IMR-90 (cell line): ENCODE data around the gene RHOBTB1. TPM values are rescaled to one million over a fixed set of nuclear protein-coding genes. Genes with fewer than 3 reads are reported as not detected.

Experiments used
- ATAC-seq: fragments of 200-7000 bp; cut with Tn5 transposase; 2 replicates; pipeline ENCODE4 v1.9.1; 2020; ENCODE audit warnings: low read depth, mild to moderate bottlenecking, moderate library complexity
- BruUV-seq: library from RNA; stranded (reverse); fragments of 400-500 nt; replicated peaks from 2 replicates; lab custom pipeline; 2021; lab: Mats Ljungman, UMichigan
- CTCF ChIA-PET: fragments of 300-600 bp; formaldehyde crosslinking; extraction: SDS; loops from one replicate; lab custom pipeline; 2021; ENCODE audit warnings: antibody characterized with exemption; lab: Yijun Ruan, JAX
- POLR2A ChIA-PET: fragments of 300-600 bp; sonication (Branson Sonifier 250); formaldehyde crosslinking; loops from one replicate; lab custom pipeline; 2022; ENCODE audit warnings: antibody characterized with exemption; ENCODE audit not compliant: unreplicated experiment; lab: Charles Lee
- DNase-seq: peaks from one replicate; pipeline ENCODE4 v3.0.0; 2013
- H2AFZ ChIP-seq: replicated peaks from 2 replicates; pipeline ENCODE3; 2013; ENCODE audit warnings: low read length, mild to moderate bottlenecking; ENCODE audit not compliant: poor library complexity
- H2AK5ac ChIP-seq: 2 replicates; pipeline ENCODE4 v1.6.1; 2013; ENCODE audit warnings: low read depth, low read length, inconsistent platforms
- H2AK9ac ChIP-seq: replicated peaks from 2 replicates; pipeline ENCODE3; 2013; ENCODE audit warnings: mild to moderate bottlenecking, low read depth, low read length, moderate library complexity; ENCODE audit not compliant: poor library complexity
- H2BK120ac ChIP-seq: 2 replicates; pipeline ENCODE4 v1.6.1; 2013; ENCODE audit warnings: low read depth, low read length, inconsistent platforms
- H2BK15ac ChIP-seq: 3 replicates; pipeline ENCODE4 v1.6.1; 2013; ENCODE audit warnings: low read depth, low read length, inconsistent platforms
- H2BK20ac ChIP-seq: 2 replicates; pipeline ENCODE4 v1.6.1; 2013; ENCODE audit warnings: low read depth, mild to moderate bottlenecking, inconsistent platforms, low read length, moderate library complexity
- H2BK5ac ChIP-seq: 2 replicates; pipeline ENCODE4 v1.6.1; 2013; ENCODE audit warnings: mild to moderate bottlenecking, low read depth, low read length, inconsistent platforms; ENCODE audit not compliant: poor library complexity, severe bottlenecking
- H3K14ac ChIP-seq: replicated peaks from 2 replicates; pipeline ENCODE4 v1.6.1; 2013; ENCODE audit warnings: low read depth, low read length, inconsistent platforms
- H3K18ac ChIP-seq: 2 replicates; pipeline ENCODE4 v1.6.1; 2013; ENCODE audit warnings: low read depth, low read length, control low read depth
- H3K23ac ChIP-seq: 2 replicates; pipeline ENCODE4 v1.6.1; 2013; ENCODE audit warnings: low read depth, low read length, inconsistent platforms
- H3K27ac ChIP-seq: 2 replicates; pipeline ENCODE4 v1.5.1; 2013; ENCODE audit warnings: mild to moderate bottlenecking, control low read depth, low read length; ENCODE audit not compliant: insufficient read depth
- H3K27me3 ChIP-seq: 2 replicates; pipeline ENCODE4 v1.6.1; 2013; ENCODE audit warnings: low read length; ENCODE audit not compliant: control insufficient read depth, insufficient read depth
- H3K36me3 ChIP-seq: 2 replicates; pipeline ENCODE4 v1.6.1; 2013; ENCODE audit warnings: low read length, mixed read lengths; ENCODE audit not compliant: control insufficient read depth, insufficient read depth
- H3K4ac ChIP-seq: 2 replicates; pipeline ENCODE4 v1.6.1; 2013; ENCODE audit warnings: low read depth, low read length, inconsistent platforms
- H3K4me1 ChIP-seq: 2 replicates; pipeline ENCODE4 v1.6.1; 2013; ENCODE audit warnings: low read length, mixed read lengths; ENCODE audit not compliant: control insufficient read depth, insufficient read depth
- H3K4me2 ChIP-seq: 2 replicates; pipeline ENCODE4 v1.6.1; 2013; ENCODE audit warnings: low read depth, mild to moderate bottlenecking, control low read depth, low read length, moderate library complexity
- H3K4me3 ChIP-seq: 2 replicates; pipeline ENCODE4 v1.5.1; 2013; ENCODE audit warnings: low read depth, mild to moderate bottlenecking, control low read depth, low read length, moderate library complexity; ENCODE audit not compliant: insufficient read depth
- H3K56ac ChIP-seq: 2 replicates; pipeline ENCODE4 v1.6.1; 2013; ENCODE audit warnings: low read length, inconsistent platforms; ENCODE audit not compliant: insufficient read depth; ENCODE audit errors: extremely low read depth
- H3K79me1 ChIP-seq, 2 experiments: 2 replicates each; pipeline ENCODE4 v1.6.1; 2013; ENCODE audit warnings: low read length in 2 of 2, inconsistent platforms in 1 of 2, low read depth in 1 of 2
- H3K9ac ChIP-seq: 2 replicates; pipeline ENCODE4 v1.6.1; 2013; ENCODE audit warnings: low read depth, low read length, control low read depth
- H3K9me1 ChIP-seq: 2 replicates; pipeline ENCODE4 v1.6.1; 2013; ENCODE audit warnings: low read length, inconsistent platforms; ENCODE audit not compliant: insufficient read depth
- H3K9me3 ChIP-seq: 2 replicates; pipeline ENCODE4 v1.6.1; 2013; ENCODE audit warnings: low read length; ENCODE audit not compliant: control insufficient read depth, insufficient read depth
- H4K20me1 ChIP-seq: 2 replicates; pipeline ENCODE4 v1.6.1; 2013; ENCODE audit warnings: low read length, inconsistent platforms; ENCODE audit not compliant: insufficient read depth
- H4K5ac ChIP-seq: 2 replicates; pipeline ENCODE4 v1.6.1; 2013; ENCODE audit warnings: mild to moderate bottlenecking, low read depth, low read length, control low read depth
- H4K8ac ChIP-seq, 2 experiments: 2 replicates each; pipeline ENCODE4 v1.6.1; 2013; ENCODE audit warnings: low read depth in 2 of 2, low read length in 2 of 2, control low read depth in 1 of 2, inconsistent platforms in 1 of 2
- H4K91ac ChIP-seq: 2 replicates; pipeline ENCODE4 v1.6.1; 2013; ENCODE audit warnings: low read depth, low read length, inconsistent platforms; ENCODE audit not compliant: insufficient read depth
- BHLHE40 ChIP-seq: fragments of 150-350 bp; IDR thresholded peaks from 2 replicates; pipeline ENCODE4 v1.6.1; 2016; ENCODE audit warnings: mild to moderate bottlenecking, low read depth, low read length
- CEBPB ChIP-seq: IDR thresholded peaks from 2 replicates; pipeline ENCODE4 v1.6.1; 2012; ENCODE audit warnings: low read depth, low read length, improper control_type of control experiment
- CHD1 ChIP-seq: IDR thresholded peaks from 2 replicates; pipeline ENCODE4 v1.6.1; 2012; ENCODE audit warnings: low read depth, low read length, improper control_type of control experiment
- CTCF ChIP-seq: conservative IDR thresholded peaks from 2 replicates; pipeline ENCODE4 v1.5.1; 2012; ENCODE audit warnings: mild to moderate bottlenecking, low read depth, low read length, improper control_type of control experiment
- ELK1 ChIP-seq: fragments of 150-350 bp; IDR thresholded peaks from 2 replicates; pipeline ENCODE4 v1.6.1; 2016; ENCODE audit warnings: low read depth, mild to moderate bottlenecking, low read length, moderate library complexity, borderline replicate concordance
- MAFK ChIP-seq: IDR thresholded peaks from 2 replicates; pipeline ENCODE4 v1.6.1; 2012; ENCODE audit warnings: low read depth, low read length, improper control_type of control experiment
- MXI1 ChIP-seq: IDR thresholded peaks from 2 replicates; pipeline ENCODE4 v1.6.1; 2012; ENCODE audit warnings: low read depth, mild to moderate bottlenecking, low read length, moderate library complexity, borderline replicate concordance
- NFE2L2 ChIP-seq: fragments of 150-350 bp; IDR thresholded peaks from 2 replicates; pipeline ENCODE4 v1.6.1; 2016; ENCODE audit warnings: low read depth, mild to moderate bottlenecking, low read length
- POLR2A ChIP-seq: IDR thresholded peaks from 2 replicates; pipeline ENCODE4 v1.6.1; 2012; ENCODE audit warnings: mild to moderate bottlenecking, low read depth, low read length
- RAD21 ChIP-seq: IDR thresholded peaks from 2 replicates; pipeline ENCODE4 v1.6.1; 2012; ENCODE audit warnings: low read length, improper control_type of control experiment
- RCOR1 ChIP-seq: IDR thresholded peaks from 2 replicates; pipeline ENCODE4 v1.6.1; 2012; ENCODE audit warnings: mild to moderate bottlenecking, low read length, improper control_type of control experiment; ENCODE audit not compliant: insufficient replicate concordance
- RFX5 ChIP-seq: IDR thresholded peaks from 2 replicates; pipeline ENCODE4 v1.8.0; 2012; ENCODE audit warnings: low read depth, mild to moderate bottlenecking, low read length, moderate library complexity
- USF2 ChIP-seq: fragments of 150-350 bp; IDR thresholded peaks from 2 replicates; pipeline ENCODE4 v1.6.1; 2017; ENCODE audit warnings: mild to moderate bottlenecking, antibody characterized with exemption, low read length, low read depth
- WGBS, 2 experiments: methylation state at CpG; one replicate each; pipeline versions ENCODE4 v1.1.5 to v1.1.7; 2013; ENCODE audit warnings: missing lambda C conversion rate in 2 of 2; ENCODE audit not compliant: insufficient read length in 1 of 2; ENCODE audit errors: extremely low coverage in 2 of 2; 5-methylcytosine and 5-hydroxymethylcytosine counted together
- dilution Hi-C: fragments of 300-500 bp; cut with HindIII; formaldehyde crosslinking; loops from one replicate; pipeline ENCODE4 v1.14.3; 2018; ENCODE audit warnings: low sequenced_read_pairs; ENCODE audit not compliant: unreplicated experiment
- in situ Hi-C: fragments of 300-500 bp; cut with MboI; formaldehyde crosslinking; loops from 3 replicates; pipeline ENCODE4 v1.14.3; 2019; ENCODE audit warnings: low sequenced_read_pairs, inconsistent platforms, mixed read lengths
- intact Hi-C: fragments of 100-400 bp; cut with micrococcal nuclease; formaldehyde crosslinking; loops from 2 replicates; pipeline ENCODE4 v1.10.0; 2022
- polyA plus RNA-seq, 3 experiments: library from polyadenylated mRNA; depleted of rRNA; stranded (reverse); fragments of >200 nt; gene quantifications; 2 replicates each; pipeline ENCODE4 v1.2.3, GENCODE V29; 2012; ENCODE audit warnings: low replicate concordance in 1 of 3
- total RNA-seq: library from RNA; depleted of rRNA; stranded (reverse); fragments of >200 nt; gene quantifications from 2 replicates; pipeline ENCODE4 v1.2.3, GENCODE V29; 2012

RHOBTB1 gene
- total and polyA plus RNA-seq, 2 of the 4 experiments (the other 2 are of a cell fraction), result 8.9 to 15.2 TPM

DNA sequence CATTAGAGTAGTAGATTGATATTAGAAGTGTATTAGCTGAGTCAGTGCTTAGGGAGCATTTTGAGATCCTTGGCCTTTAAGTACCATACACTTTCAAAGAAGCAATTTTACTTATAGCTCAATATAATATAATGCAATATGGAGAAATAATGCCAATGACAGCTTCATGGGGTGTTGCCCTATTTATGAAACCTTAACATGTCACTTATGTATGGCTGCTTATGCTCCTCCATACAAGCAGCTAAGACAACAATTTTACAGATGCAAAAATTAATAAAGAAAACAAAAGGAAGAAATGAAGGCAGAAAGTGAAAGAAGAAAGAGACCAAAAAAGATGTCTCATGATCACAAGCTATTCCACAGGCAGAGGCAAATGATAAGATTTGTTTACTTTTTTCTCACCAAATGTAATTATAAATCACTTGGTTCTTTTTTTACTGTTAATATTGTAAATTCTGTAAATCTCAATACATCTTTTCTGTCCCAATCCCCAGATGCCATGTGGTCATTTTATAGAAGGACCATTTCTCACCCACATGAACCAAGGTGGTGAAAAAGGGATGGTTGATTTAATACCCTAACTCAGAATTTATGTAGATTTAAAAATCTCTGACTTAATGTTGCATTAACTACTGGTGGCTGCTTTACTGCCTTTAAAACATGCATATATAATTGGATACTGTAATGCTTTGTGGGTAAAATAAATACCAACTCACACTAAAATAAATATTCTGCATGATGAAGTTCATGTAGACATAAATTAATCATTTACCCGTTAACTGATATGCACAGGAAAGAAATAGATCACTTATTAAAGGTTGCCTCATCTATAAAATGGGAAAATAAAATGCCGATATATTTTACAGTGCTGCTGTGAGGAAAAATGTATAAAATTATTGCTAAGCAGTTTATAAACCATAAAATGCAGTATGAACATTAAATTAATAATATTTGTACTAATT lies 33.5 kb upstream of the RHOBTB1 start:
- Histone ChIP-seq H3K36me3 (no peaks in the 10 kb centered on the region), H2AK9ac (no peak overlapping the region), H3K23ac (no peak overlapping the region), H3K4me1 (peaks cover 2% of the 10 kb centered on the region; the same call in 1 of the 2 replicates), H3K4me3 (no peak overlapping the region), H3K56ac (no peak overlapping the region), H3K4me2 (no peak overlapping the region), H2BK5ac (no peak overlapping the region), H3K4ac (no peak overlapping the region), H3K9ac (no peak overlapping the region), H2AK5ac (no peak overlapping the region), H3K9me1 (peaks cover 5% of the 10 kb centered on the region; the same call in 1 of the 2 replicates), H3K14ac (no peak overlapping the region), H2BK120ac (no peak overlapping the region), H3K27ac (no peak overlapping the region), H2BK20ac (no peak overlapping the region), H3K79me1 (no peaks in the 10 kb centered on the region), H4K8ac (no peak overlapping the region), H3K18ac (no peak overlapping the region; the same call in 1 of the 2 replicates), H4K20me1 (no peaks in the 10 kb centered on the region), H4K5ac (no peak overlapping the region), H3K9me3 (no peaks in the 10 kb centered on the region), H2BK15ac (no peak overlapping the region), H4K91ac (no peak overlapping the region), H2AFZ (no peak overlapping the region), H3K27me3 (no peaks in the 10 kb centered on the region)
- no CpG with 5 or more reads among the region's 2 CpGs for WGBS, 2 experiments
- ATAC-seq (no peak), DNase-seq (no peak)
- ChIA-PET CTCF (no interaction called here), POLR2A (no interaction called here)
- intact Hi-C loops (no loop called here), in situ Hi-C loops (no loop called here), dilution Hi-C loops (no loop called here)
- TF ChIP-seq USF2, result no peak
- TF ChIP-seq ELK1, result no peak
- TF ChIP-seq RAD21, result no peak
- TF ChIP-seq POLR2A, result no peak
- TF ChIP-seq RFX5, result no peak
- no peak for TF ChIP-seq BHLHE40
- no peak for TF ChIP-seq MXI1
- no peak for TF ChIP-seq NFE2L2
- TF ChIP-seq CTCF, result no peak
- TF ChIP-seq CHD1, result no peak
- TF ChIP-seq CEBPB, result no peak
- TF ChIP-seq RCOR1, result no peak
- TF ChIP-seq MAFK, result no peak
- BruUV-seq, result no TSS peak
